ENCODE data around the gene NOTO.

Gene NOTO

DNA sequence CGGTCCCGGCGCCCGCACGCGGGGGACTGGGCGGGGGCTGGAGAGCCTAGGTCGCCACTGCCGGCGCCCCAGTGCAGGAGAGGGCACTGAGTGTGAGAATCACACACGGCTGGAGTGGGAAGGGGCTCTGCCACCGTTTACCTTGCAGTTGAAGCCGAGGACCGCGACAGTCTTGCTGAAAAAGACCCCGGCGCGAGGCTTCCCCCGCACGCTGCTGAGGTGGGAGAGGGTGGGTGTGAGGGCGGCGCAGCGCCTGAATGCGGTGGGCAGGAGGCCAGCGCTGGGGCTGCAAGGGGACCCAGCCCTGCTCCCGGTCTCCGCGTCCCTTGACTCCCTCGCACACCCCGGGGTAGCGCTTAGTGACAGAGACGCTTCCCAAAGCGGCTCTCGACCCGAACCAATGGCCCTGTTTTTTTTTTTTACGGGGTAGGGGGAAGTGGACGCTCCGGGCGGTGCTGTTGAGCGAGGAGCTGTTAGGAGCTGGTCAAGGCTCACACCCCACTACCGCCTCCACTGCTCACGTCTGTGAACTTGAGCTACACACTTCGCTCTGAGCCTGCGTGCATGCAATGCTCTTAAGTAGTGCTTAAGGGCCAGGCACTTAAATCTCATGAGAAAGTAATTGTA, 794 bp downstream of the NOTO start:
- no peak for FAIRE-seq

DNA sequence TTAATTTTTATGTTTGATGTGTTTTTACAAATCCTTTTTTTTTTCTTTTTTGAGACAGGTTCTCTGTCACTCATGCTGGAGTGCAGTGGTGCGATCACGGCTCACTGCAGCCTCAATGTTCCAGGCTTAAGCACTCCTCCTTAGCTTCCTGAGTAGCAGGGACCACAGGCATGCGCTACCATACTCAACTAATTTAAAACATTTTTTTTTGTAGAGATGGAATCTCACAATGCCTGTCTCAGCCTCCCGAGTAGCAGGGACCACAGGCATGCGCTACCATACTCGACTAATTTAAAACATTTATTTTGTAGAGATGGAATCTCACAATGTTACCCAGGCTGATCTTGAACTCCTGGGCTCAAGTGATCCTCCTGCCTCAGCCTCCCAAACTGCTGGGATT, 3.2 kb downstream of the NOTO start:
- FAIRE-seq: no peak

DNA sequence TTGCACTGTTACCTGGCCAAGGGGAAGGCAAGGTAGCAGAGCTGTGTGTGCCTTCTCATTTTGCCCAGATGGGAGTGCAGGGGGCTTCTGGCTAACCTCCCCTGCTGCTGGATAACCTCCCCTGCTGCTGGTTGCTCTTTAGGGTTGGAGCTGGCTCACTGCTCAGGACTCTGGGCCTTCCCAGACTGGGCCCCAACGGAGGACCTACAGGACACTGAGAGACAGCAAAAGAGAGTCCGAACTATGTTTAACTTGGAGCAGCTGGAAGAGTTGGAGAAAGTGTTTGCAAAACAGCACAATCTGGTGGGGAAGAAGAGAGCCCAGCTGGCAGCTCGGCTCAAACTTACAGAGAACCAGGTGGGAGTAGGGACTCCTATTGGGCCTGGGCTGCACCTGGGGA, 5.9 kb downstream of the NOTO start:
- no peak for FAIRE-seq

DNA sequence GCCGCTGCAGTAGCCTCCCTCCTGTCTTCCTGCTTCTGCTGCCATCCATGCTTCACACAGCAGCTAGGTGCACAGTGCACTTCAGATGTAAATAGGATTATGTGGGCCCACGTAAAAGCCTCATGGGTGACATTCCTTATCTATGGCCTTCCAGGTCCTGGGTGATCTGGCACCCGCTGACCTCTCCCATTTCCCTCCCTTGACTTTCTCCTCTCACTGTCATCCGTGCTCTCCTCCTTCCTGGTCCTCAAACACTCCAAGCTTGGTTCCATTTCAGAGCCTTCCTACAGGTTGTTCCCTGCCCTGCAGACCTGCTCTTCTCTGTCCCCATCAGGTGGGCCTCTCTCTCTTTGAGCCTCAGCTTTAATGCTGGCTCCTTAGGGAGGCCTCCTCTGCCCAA, 7.6 kb downstream of the NOTO start:
- no peak for FAIRE-seq

DNA sequence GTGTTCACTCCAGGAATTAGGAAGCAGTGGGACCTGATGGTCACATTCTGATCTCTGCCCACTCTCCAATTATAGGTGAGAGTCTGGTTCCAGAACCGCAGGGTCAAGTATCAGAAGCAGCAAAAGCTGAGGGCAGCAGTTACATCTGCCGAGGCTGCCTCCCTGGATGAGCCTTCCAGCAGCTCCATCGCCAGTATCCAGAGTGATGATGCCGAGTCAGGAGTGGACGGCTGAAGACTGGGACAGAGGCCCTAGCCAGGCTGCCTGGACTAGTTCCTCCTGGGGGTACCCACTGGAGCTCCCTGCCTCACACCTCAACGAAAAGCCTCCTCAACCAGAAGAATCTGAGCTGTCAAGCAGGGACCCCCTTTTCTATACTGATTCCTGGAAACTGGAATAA, 8.3 kb downstream of the NOTO start:
- no peak for FAIRE-seq

DNA sequence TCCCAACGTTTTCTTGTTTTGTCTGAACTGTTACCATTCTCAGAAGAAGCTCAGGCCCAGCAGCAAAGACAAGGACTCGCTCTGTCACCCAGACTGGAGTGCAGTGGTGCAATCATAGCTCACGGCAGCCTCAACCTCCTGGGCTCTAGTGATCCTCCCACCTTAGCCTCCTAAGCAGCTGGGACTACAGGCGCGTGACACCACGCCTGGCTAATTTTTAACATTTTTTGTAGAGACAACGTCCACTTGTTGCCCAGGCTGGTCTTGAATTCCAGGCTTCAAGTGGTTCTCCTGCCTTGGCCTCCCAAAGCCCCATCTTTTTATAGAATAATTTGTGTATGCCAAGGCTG, 9.7 kb downstream of the NOTO start:
- no peak for FAIRE-seq

DNA sequence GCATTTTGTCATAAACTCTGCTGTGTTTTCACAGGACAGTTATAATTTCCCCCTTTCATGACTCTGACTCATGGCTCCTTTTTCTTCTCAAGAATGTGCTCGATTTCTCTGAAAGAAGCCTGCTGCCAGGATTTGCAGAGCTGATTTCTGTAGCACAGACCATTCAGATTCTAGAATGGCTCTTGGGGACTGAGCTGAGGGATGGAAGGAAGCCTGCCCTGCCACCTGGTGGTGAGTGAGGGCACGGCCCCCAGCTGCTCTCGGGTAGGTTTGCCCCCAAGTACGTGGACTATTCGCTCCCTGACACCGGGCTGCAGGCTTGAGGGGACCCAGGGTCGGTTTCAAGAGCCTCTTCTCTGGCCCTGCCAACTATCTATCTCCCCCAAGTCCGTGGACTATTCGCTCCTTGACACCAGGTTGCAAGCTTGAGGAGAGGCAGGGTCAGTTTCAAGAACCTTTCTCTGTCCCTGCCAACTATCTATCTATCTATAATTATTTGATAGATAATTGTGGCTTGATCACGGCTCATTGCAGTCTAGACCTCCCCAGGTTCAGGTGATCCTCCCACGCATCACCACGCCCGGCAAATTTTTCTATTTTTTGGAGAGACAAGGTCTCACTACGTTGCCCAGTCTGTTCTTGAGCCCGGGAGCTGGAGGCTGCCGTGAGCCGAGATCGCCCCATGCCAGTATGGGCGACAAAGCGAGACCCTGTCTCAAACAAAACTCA, 10.2 kb downstream of the NOTO start:
- FAIRE-seq: no peak

DNA sequence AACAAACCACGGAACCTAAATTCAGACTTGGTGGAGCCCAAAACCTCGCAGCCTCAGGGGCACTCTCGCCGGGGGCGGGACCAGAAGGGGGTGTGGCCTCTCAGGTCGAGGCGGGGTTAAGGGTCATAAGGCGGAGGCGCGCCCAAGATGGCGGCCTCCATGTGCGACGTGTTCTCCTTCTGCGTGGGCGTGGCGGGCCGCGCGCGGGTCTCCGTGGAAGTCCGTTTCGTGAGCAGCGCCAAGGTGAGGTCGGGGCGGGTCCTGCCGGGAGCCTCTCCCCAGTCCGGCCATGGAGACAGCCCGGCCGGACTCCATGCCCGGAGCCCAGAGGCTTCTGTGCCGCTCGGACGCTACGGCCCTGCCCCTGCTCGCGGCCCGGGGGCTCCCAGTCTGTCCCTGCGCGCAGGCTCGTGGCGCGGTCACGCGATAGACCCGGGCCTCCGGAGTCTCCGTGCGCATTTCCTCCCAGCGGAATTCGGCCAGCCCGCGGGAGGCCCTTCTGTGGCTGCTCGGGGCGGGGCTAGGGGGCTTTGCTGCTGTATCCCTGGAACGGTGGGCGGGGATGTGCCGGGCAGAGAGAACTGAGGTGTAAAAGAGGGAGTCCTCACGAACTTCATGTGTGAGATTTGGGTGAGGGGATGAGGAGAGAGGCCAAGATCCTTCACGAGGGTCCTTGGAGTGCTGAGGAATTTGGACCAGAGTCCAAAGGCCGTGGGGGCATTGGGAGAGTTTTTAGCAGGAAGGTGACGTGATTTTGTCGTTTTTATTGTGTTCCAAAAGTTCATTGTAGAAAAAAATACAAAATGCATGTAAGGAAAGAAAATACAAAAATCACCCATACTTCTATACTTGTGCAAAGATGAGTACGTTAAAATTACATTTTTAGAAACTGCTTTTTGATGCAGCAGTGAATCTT, 12.0 kb downstream of the NOTO start, which contains the start of gene SMYD5:
Gene SMYD5 (plus strand): TSS at position 126 of the 916 bp plus-strand sequence. CDS start 22 bp downstream, at position 148.
- FAIRE-seq: no peak

DNA sequence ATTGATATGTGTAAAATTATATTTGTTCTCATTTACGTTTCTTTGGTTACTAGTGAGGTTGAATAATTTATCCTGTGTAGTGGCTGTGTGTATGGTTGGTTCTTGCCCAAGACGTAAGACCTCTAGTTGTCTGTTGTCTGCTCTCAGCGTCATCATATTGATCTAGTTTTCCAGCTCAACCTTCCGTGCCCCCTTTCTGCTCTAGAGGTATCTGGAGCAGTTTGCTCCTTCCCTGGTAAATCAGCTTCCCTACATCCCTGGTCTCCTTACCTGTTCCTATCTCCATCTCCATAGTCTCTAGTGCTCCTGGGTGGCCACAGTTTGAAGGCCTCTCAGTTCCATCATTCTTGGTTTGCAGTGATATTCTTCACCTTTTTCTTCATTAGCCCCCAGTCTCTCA, 12.9 kb downstream of the NOTO start:
- FAIRE-seq: no peak

DNA sequence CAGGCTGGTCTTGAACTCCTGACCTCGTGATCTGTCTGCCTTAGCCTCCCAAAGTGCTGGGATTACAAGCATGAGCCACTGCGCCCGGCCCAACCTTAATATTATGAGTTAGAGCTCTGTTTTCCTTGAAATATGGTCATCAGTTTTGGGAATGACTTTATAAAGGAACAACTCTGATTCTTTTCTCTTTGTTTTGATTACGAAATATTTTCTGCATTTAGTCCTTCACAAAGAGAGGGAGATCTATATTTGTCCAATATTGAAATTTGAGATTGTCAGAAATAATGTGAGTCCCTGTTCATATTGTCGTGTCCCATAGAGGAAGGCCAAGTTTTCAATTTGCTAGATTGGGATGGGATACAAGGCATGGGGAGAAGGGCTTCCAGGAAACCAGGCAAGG, 14.8 kb downstream of the NOTO start:
- no peak for FAIRE-seq

DNA sequence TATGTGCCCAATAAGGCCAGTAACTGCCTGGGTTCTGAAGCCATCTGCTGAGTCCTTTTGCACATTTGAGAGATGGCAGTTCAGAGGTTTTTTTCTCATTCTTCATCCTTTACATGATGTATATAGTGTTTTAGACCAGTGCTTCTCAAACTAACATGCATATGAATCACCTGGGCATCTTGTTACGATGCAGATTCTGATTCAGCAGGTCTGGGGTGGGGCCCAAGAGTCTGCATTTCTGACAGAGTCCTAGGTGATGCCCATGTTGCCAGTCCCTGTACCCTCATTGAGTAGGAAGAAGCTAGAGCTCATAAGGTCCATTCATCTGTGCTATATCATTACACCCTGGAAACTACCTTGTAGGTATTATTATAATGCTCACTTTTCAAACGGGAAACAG, 15.5 kb downstream of the NOTO start:
- no peak for FAIRE-seq

DNA sequence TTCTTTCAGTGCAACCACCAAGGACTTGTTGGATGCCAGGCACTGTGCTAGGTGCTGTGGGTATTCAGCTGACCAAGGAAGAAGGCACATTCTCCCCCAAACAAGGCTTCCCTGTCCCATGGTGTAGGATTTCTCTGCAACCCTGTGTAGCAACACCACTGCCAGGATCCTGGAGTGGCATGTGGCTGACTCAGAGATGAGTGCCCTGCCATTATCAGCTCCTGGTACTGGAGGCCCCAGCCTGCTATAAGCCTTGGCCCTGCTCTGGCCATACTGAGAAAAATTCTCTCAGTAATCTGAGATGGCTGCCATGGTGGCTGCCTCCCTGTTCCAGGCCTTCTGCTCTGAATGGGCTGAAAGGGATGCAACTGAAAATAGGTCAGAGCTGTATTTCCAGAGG, 15.9 kb downstream of the NOTO start:
- no peak for FAIRE-seq

DNA sequence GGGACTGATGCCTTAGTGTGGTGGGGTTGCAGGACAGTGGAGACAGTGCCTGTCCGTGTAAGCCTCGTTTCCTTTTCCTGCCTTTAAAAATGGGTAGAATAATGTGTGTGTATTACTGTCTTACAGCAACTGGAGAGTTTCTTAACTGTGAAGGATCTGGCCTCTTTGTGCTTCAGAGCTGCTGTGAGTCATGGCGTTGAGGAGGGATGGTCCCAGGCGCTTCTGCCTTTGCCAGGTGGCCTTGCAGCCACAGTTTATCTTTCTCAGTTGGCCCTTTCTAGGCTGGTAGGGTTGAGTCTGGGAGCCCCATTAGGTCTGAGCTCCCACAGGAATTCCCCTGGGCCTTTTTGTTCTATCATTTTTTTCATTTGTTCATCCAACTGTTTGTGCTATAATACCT, 21.4 kb downstream of the NOTO start:
- no peak for FAIRE-seq

DNA sequence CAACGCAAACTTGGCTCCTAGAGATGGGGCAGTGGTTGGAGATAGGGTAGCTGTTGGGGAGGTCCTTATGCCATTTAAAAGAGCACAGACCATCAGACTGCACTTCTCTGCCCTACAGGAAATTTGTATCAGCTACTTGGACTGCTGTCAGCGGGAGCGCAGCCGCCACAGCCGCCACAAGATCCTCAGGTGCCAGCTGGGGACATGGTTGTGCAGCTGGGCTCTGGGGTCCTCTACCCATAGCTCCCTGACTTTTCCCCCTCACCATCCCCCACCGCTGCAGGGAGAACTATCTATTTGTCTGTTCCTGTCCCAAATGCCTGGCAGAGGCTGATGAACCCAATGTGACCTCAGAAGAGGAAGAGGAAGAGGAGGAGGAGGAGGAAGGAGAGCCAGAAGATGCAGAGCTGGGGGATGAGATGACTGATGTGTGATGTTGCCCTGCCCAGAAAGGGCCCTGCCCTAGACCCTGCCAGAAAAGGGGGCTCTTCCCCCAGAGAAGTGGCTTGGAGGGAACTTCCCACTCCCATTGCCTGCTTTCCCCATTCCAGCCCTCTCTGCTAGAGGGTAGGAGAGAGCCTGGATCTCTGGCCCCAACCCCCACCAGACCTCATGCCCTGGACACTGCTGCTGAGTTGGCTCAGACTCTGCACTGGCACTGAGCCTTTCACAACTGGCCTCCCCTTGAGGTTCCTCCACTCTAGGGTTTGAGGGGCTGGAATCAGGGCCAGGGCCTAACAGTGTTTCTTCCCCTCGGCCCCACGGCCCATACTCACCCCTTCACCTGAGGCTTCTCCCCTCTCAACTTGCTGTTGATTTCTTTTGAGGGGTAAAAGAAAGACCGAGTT, 23.4 kb downstream of the NOTO start:
- no peak for FAIRE-seq

DNA sequence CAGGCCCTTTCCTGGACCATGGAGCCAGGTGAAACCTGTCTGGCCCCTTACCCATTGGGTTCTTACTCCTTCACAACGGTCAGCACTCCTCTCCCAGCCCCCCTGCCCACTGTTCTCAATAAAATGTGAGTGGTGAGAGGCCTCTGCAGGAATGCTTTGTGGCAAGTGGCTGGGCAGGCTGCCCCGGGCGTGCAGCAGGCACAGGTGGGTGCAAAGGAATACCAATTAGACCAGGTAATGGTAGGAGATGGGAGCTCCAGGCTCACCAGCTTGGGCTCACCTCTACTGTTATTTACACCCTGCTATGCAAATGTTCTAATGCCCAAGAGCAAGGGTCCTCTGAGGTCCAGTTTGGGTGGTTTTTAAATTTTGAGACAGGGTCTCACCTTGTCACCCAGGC, 24.7 kb downstream of the NOTO start:
- no peak for FAIRE-seq

DNA sequence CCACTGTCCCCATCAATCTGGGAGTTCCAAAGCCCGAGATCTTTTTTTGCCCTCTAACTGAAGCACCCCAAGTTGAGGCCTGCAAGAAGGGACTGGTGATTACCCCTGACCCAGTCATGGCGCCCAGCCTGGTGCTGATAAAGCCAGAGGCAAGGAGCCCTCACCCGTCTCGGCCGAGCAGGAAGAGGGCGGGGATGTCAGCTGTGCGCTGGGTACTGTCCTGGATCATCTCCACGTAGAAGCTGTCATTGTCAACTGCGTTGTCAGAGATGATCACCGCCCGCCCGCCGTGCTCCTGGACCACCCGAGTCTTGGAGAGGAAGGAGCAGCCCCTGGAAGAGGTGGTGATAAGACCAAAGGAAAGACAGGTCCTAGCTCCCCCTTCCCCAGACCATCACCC, 26.3 kb downstream of the NOTO start:
- FAIRE-seq: no peak

DNA sequence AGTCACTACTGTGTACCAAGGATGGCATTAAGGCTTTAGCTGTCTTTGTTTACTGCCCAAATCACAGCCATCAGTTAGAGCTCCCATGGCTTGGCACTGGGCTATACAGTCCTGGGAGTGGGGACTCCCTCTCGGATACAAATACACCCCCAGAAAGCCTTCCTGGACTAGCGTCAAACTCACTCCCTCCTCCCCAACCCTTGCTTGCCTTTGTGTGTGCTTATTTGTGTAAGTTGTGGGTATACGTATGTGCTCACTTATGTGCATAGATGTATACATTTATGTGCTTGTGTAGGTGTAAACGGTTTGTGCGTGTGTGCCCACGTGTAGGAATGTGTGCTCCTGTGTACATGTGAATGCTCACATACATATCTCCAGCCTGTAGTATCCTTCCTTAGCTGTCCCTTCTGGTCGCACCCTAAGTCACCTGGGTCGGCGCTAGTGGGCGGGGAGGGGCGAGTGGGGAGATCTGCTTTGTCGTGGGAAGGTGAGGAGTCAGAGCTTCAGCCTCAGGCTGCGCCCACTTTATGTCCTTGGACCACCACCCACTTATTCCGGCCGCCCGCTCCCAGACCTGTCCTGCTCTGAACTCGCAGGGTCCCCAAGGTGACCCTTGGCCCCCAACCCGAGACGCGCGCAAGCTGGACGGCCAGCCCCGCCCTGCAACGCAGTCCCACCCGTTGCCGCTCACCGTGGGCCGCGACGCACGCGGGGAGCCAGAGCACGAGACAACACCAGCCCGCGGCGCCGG, 30.2 kb downstream of the NOTO start:
- FAIRE-seq: no peak

DNA sequence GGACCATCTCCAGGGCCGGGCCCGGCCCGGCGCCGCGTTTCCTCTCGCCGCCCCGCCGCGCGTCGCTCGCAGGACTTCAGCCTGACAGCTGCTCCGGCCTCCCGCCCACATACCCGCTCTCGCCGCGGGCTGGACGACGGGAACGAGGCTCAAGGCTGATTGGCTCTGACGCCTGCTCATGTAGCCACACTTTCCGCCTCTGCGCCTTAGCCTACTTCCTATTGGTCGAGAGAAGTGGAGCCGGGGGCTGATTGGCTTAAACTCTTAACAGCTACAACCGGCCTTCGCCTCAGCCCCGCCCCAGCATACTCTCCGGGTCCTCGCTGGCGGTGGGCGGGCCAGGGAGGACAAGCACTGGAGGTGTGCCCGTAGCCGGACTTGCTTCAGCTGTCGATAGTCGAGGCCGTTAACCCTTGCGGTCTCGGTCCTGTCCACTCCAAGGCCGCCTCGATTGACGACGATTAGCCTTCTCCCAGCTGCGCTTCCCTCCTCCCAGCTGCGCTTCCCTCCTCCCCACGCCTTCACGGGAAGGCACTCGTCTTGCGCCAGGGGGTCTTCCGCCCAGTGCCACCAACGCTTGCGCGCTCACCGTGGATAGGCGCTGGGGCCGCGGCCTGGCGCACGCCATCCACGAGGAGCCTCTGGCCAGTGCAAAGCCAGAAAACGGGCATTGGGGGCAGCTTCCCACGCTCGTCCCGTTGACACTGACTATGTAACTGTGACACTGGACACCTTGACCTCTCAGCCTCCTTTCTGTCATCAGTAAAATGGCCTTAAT, 31.0 kb downstream of the NOTO start, which contains the start of gene PRADC1:
Gene PRADC1 (minus strand): TSS at position 86 of the 778 bp plus-strand sequence. CDS start 79 bp downstream, at position 7.
- FAIRE-seq: no peak

DNA sequence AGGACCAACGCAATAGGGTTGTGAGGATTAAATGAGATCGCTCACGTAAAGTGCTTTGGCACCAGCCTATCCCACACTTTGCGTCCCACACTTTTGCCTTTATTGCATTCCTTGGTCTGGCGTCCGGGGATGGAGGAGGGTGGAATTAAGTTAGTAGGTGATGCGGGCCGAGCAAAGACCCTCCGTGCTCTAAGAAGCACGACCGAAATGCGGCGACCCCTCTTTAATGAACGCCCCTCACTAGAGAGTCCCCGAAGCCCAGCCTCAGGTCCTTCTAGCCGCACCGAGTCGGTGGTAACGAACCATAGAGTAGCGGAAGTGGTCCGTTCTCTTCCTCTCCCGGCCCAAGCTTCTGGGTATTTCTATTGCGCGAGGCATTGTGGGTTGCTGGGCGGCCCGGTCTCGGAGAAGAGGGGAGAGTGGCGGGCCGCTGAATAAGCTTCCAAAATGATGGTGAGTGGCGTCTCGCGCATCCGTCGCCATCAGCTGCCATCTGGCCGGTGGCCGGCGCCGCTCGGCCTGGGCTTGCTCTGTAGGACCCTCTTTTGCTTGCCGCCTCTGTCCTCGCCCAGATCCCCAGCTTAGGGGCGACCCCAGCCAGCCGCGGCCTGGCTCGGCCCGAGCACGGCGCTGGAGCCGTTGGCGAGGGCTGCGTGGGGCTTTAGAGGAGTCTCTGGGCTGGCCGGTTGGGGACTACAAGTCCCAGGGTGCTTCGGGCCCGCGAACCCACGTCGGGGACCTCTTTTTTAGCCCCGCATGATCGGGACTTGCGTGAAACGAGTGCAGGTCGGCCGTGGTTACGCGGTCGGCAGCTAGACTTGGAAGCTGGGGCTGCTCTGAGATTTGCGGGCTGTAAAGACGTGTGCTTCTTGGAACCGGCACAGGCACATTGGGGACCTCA, 31.8 kb downstream of the NOTO start, which contains the start of gene CCT7:
Gene CCT7 (plus strand): TSS at position 377 of the 901 bp plus-strand sequence. CDS start 71 bp downstream, at position 448.
- no peak for FAIRE-seq

Measured in colon (tissue), 2 donors.